H9 (cell line): Measurements from ENCODE around the gene MCM3. TPM values are rescaled to one million over a fixed set of nuclear protein-coding genes. Genes with fewer than 3 reads are reported as not detected.

Source experiments
- DNase-seq: peaks from one replicate; pipeline ENCODE4 v3.0.0-alpha.2; 2017
- H2AFZ ChIP-seq: one replicate; pipeline ENCODE4 v1.6.1; 2013; ENCODE audit warnings: mild to moderate bottlenecking, low read length, control low read depth, moderate library complexity
- H2AK5ac ChIP-seq: 2 replicates; pipeline ENCODE4 v1.6.1; 2013; ENCODE audit warnings: low read length, control low read depth, mixed read lengths; ENCODE audit not compliant: insufficient read length
- H2BK120ac ChIP-seq: one replicate; pipeline ENCODE4 v1.6.1; 2013; ENCODE audit warnings: low read depth, mild to moderate bottlenecking, low read length, control low read depth, inconsistent platforms; ENCODE audit not compliant: poor library complexity, severe bottlenecking
- H2BK12ac ChIP-seq: 2 replicates; pipeline ENCODE4 v1.6.1; 2013; ENCODE audit warnings: low read length, control low read depth, mixed read lengths, low read depth; ENCODE audit not compliant: insufficient read length
- H2BK15ac ChIP-seq: 2 replicates; pipeline ENCODE4 v1.6.1; 2013; ENCODE audit warnings: low read depth, low read length, control low read depth
- H2BK20ac ChIP-seq: one replicate; pipeline ENCODE4 v1.6.1; 2013; ENCODE audit warnings: low read depth, mild to moderate bottlenecking, low read length, control low read depth, inconsistent platforms; ENCODE audit not compliant: poor library complexity, severe bottlenecking
- H2BK5ac ChIP-seq: 2 replicates; pipeline ENCODE4 v1.6.1; 2013; ENCODE audit warnings: low read length, control low read depth, mixed read lengths; ENCODE audit not compliant: insufficient read length
- H3K14ac ChIP-seq: 2 replicates; pipeline ENCODE4 v1.6.1; 2013; ENCODE audit warnings: low read length, control low read depth; ENCODE audit not compliant: insufficient read depth
- H3K18ac ChIP-seq: 2 replicates; pipeline ENCODE4 v1.6.1; 2013; ENCODE audit warnings: low read depth, mild to moderate bottlenecking, mixed read lengths, low read length, control low read depth; ENCODE audit not compliant: insufficient read length
- H3K23ac ChIP-seq: 2 replicates; pipeline ENCODE4 v1.6.1; 2013; ENCODE audit warnings: low read length, control low read depth, mixed read lengths, low read depth; ENCODE audit not compliant: insufficient read length
- H3K23me2 ChIP-seq: 2 replicates; pipeline ENCODE4 v1.6.1; 2013; ENCODE audit warnings: low read depth, mild to moderate bottlenecking, mixed read lengths, low read length, control low read depth; ENCODE audit not compliant: insufficient read length, poor library complexity, severe bottlenecking
- H3K27ac ChIP-seq: 2 replicates; pipeline ENCODE4 v1.5.1; 2013; ENCODE audit warnings: low read length, control low read depth, mixed read lengths, low read depth; ENCODE audit not compliant: insufficient read length
- H3K27me3 ChIP-seq: 2 replicates; pipeline ENCODE4 v1.6.1; 2013; ENCODE audit warnings: low read length, control low read depth, inconsistent platforms; ENCODE audit not compliant: insufficient read depth
- H3K4ac ChIP-seq: 2 replicates; pipeline ENCODE4 v1.6.1; 2013; ENCODE audit warnings: low read depth, mild to moderate bottlenecking, control low read depth, inconsistent platforms, low read length, moderate library complexity
- H3K4me1 ChIP-seq: 2 replicates; pipeline ENCODE4 v1.6.1; 2013; ENCODE audit warnings: low read length, control low read depth, inconsistent platforms; ENCODE audit not compliant: insufficient read depth
- H3K4me2 ChIP-seq: 2 replicates; pipeline ENCODE4 v1.6.1; 2013; ENCODE audit warnings: low read length, control low read depth, mixed read lengths; ENCODE audit not compliant: insufficient read length, insufficient read depth
- H3K56ac ChIP-seq: 2 replicates; pipeline ENCODE4 v1.6.1; 2013; ENCODE audit warnings: low read depth, mild to moderate bottlenecking, mixed read lengths, low read length, control low read depth; ENCODE audit not compliant: insufficient read length
- H3K79me1 ChIP-seq: 2 replicates; pipeline ENCODE4 v1.6.1; 2013; ENCODE audit warnings: low read depth, mild to moderate bottlenecking, moderate library complexity, low read length, control low read depth, inconsistent platforms; ENCODE audit not compliant: insufficient read depth, poor library complexity, severe bottlenecking
- H3K79me2 ChIP-seq: 2 replicates; pipeline ENCODE4 v1.6.1; 2013; ENCODE audit warnings: low read length, control low read depth, inconsistent platforms; ENCODE audit not compliant: insufficient read depth
- H3K9ac ChIP-seq: 2 replicates; pipeline ENCODE4 v1.6.1; 2013; ENCODE audit warnings: low read length, control low read depth, mixed read lengths; ENCODE audit not compliant: insufficient read length; ENCODE audit errors: extremely low read depth
- H3K9me3 ChIP-seq: one replicate; pipeline ENCODE4 v1.6.1; 2013; ENCODE audit warnings: low read depth, low read length, inconsistent platforms; ENCODE audit not compliant: control insufficient read depth
- H3T11ph ChIP-seq: one replicate; pipeline ENCODE4 v1.6.1; 2013; ENCODE audit warnings: mild to moderate bottlenecking, low read length, control low read depth, inconsistent platforms
- H4K20me1 ChIP-seq: one replicate; pipeline ENCODE4 v1.6.1; 2013; ENCODE audit not compliant: control insufficient read depth, insufficient read length, insufficient read depth
- H4K5ac ChIP-seq: 2 replicates; pipeline ENCODE4 v1.6.1; 2013; ENCODE audit warnings: low read depth, mild to moderate bottlenecking, mixed read lengths, low read length, control low read depth; ENCODE audit not compliant: insufficient read length
- H4K8ac ChIP-seq: replicated peaks from 2 replicates; pipeline ENCODE4 v1.6.1; 2013; ENCODE audit warnings: low read length, control low read depth, mixed read lengths, low read depth; ENCODE audit not compliant: insufficient read length
- H4K91ac ChIP-seq: 2 replicates; pipeline ENCODE4 v1.6.1; 2013; ENCODE audit warnings: low read depth, mild to moderate bottlenecking, moderate library complexity, mixed read lengths, low read length, control low read depth; ENCODE audit not compliant: insufficient read length
- H3K27ac Mint-ChIP-seq, 3 experiments: 2 replicates in 2 of 3; 3 replicates in 1 of 3; pipeline ENCODE4 v1.8.0; 2020 to 2021; ENCODE audit warnings: mixed read lengths in 3 of 3, mild to moderate bottlenecking in 1 of 3, moderate library complexity in 1 of 3
- H3K27me3 Mint-ChIP-seq: 2 replicates; pipeline ENCODE4 v1.8.0; 2021; ENCODE audit warnings: low read depth, mild to moderate bottlenecking, moderate library complexity, mixed read lengths
- H3K36me3 Mint-ChIP-seq, 3 experiments: 2 replicates in 2 of 3; 3 replicates in 1 of 3; pipeline ENCODE4 v1.8.0; 2020 to 2021; ENCODE audit warnings: low read depth in 3 of 3, mixed read lengths in 3 of 3; ENCODE audit not compliant: insufficient read depth in 1 of 3
- H3K4me1 Mint-ChIP-seq, 2 experiments: 2 replicates each; pipeline ENCODE4 v1.8.0; 2020; ENCODE audit warnings: mixed read lengths in 2 of 2
- H3K4me3 Mint-ChIP-seq, 2 experiments: 2 replicates in 1 of 2; 3 replicates in 1 of 2; pipeline ENCODE4 v1.8.0; 2020 to 2021; ENCODE audit warnings: mild to moderate bottlenecking in 2 of 2, mixed read lengths in 2 of 2, moderate library complexity in 1 of 2
- H3K9me3 Mint-ChIP-seq, 2 experiments: 2 replicates in 1 of 2; 3 replicates in 1 of 2; pipeline ENCODE4 v1.8.0; 2020; ENCODE audit warnings: mild to moderate bottlenecking in 2 of 2, mixed read lengths in 2 of 2, moderate library complexity in 1 of 2
- CTCF ChIP-seq: fragments of 200-600 bp; sonication (generic); conservative IDR thresholded peaks from 3 replicates; pipeline ENCODE4 v1.8.0; 2021; ENCODE audit warnings: antibody characterized with exemption, mild to moderate bottlenecking
- WGBS: extraction: QIAGEN DNeasy Blood & Tissue Kit; methylation state at CpG from one replicate; pipeline ENCODE4 v1.1.7; 2013; ENCODE audit warnings: missing lambda C conversion rate, low lambda C conversion rate, mixed read lengths; ENCODE audit not compliant: insufficient read length; ENCODE audit errors: extremely low coverage; 5-methylcytosine and 5-hydroxymethylcytosine counted together
- total RNA-seq: library from RNA; stranded (reverse); gene quantifications from 2 replicates; pipeline ENCODE4 v1.2.1, GENCODE V29; 2021

Gene MCM3
- total RNA-seq, 1 experiment from 2014 or later: 252 TPM

- Histone ChIP-seq H3K23me2 (no peaks in the 10 kb centered on the region), H4K91ac (no peak overlapping the region), H3K4me2 (peak overlapping the region; percentile 39), H3K14ac (no peak overlapping the region), H3K18ac (no peak overlapping the region), H3K79me2 (no peaks in the 10 kb centered on the region), H3K4ac (no peak overlapping the region), H4K8ac (no peak overlapping the region), H3T11ph (no peak overlapping the region), H2BK120ac (no peak overlapping the region), H4K20me1 (no peaks in the 10 kb centered on the region), H3K9ac (no peak overlapping the region), H3K9me3 (no peaks in the 10 kb centered on the region), H2BK20ac (no peak overlapping the region), H4K5ac (no peak overlapping the region), H2BK15ac (no peak overlapping the region), H2AFZ (no peak overlapping the region), H3K56ac (no peak overlapping the region), H3K23ac (no peak overlapping the region), H2BK5ac (no peak overlapping the region), H3K27me3 (no peaks in the 10 kb centered on the region), H3K4me1 (peaks cover 7% of the 10 kb centered on the region), H3K27ac (peak overlapping the region; percentile 73), H2BK12ac (no peak overlapping the region), H3K79me1 (no peaks in the 10 kb centered on the region), H2AK5ac (no peak overlapping the region)
- WGBS: no CpG with 5 or more reads among the region's 3 CpGs
- Mint-ChIP-seq H3K27ac (peak overlapping the region in 2 of 3 experiments; percentile 91 to 97; a peak in 4 of 7 replicates), H3K4me1 (peaks cover 24 to 34% of the 10 kb centered on the region in 2 experiments), H3K4me3 (no peak overlapping the region; a peak in 1 of 5 replicates), H3K27me3 (peaks cover 14% of the 10 kb centered on the region), H3K9me3 (no peaks in the 10 kb centered on the region; a peak in 2 of 5 replicates), H3K36me3 (peaks cover 0 to 1% (median 0%) of the 10 kb centered on the region in 3 experiments; a peak in 1 of 7 replicates)
- no peak for TF ChIP-seq CTCF
- no peak for DNase-seq
Observed at GRCh38 chr6:52326540-52327364, 42.2 kb upstream of the MCM3 start.
